NCI-H1105 (cell line): Measurements from ENCODE around the gene OR11H6.
"Not testable (repeated sequence)": the region's sequence is repeated elsewhere in the genome, so short reads cannot be mapped to it uniquely, and the experiment has no call there.

Experiments used
- DNase-seq: peaks from one replicate; lab custom pipeline; 2025; lab: John Stamatoyannopoulos, UW

OR11H6 gene

DNA sequence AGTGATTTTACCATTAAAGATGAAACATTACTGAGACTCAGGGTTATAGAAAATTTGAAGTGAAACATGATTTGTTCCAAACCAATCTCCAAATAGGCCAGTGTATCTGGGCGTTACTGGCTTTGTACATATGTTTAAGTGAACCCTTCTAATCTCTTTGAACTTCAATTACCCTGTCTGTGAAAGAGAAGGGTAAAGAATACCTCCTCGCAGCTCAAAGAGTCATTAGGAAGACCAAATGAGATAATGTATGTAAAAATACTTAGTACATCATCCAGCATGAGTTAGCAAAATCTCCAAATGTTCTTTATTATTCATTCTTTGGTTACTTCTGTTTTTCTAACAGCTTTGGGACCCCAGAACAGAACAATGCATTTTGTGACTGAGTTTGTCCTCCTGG, at the start of gene OR11H6:
TSS of gene OR11H6 (plus strand) at position 301 of the 400 bp plus-strand sequence. CDS start at position 301, 0 bp downstream.
- DNase-seq = no peak

DNA sequence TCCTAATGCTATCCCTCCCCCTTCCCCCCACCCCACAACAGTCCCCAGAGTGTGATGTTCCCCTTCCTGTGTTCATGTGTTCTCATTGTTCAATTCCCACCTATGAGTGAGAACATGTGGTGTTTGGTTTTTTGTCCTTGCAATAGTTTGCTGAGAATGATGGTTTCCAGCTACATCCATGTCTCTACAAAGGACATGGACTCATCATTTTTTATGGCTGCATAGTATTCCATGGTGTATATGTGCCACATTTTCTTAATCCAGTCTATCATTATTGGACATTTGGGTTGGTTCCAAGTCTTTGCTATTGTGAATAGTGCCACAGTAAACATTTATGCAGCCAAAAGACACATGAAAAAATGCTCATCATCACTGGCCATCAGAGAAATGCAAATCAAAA, 49.3 kb upstream of the OR11H6 start:
- not testable (repeated sequence) for DNase-seq

- DNase-seq = no peak
Observed at GRCh38 chr14:20176330-20176729, 47.2 kb upstream of the OR11H6 start.

DNA sequence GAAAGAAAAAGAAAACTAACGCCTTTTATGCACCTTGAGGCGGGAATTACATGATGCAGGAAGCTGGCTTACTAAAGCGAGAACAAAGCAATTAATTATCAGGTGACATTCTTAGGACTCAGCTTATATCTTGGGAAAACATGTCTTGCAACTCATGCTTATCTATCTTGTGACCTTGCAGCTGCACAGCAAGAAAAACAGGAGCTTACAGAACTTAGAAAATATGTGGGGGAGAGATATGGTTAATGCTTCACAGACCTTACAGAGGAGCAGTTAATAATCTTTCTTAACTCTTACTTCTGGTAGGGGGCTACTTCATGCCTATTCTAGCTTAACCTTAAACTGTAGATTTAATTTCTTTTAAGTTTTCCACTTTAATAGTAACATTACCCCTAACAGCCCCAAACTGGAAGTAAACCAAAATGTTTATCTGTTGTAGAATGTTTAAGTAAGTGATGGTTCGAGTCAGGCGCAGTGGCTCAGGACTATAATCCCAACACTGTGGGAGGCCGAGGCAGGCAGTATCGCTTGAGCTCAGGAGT, 46.0 kb upstream of the OR11H6 start:
- no peak for DNase-seq

DNA sequence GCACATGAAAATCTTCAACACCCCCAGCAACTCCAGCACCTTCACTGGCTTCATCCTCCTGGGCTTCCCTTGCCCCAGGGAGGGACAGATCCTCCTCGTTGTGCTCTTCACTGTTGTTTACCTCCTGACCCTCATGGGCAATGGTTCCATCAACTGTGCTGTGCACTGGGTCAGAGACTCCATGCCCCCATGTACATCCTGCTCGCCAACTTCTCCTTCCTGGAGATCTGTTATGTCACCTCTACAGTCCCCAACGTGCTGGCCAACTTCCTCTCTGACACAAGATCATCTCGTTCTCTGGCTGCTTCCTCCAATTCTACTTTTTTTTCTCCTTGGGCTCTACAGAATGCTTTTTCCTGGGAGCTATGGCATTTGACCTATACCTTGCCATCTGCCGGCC, 44.3 kb upstream of the OR11H6 start:
- no peak for DNase-seq

DNA sequence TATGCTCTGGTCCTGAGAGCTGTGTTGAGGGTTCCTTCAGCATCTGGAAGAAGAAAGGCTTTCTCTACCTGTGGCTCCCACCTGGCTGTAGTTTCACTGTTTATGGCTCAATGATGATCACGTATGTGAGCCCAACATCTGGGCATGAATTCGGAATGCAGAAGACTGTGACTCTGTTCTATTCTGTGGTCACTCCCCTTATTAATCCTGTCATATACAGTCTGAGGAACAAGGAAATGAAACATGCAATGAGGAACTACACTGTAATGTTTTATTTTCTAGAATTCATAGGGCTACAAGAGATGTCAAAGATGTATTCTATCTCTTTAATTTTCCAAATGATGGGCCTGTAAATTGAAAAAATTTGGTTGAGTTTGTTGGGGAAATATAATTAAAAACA, 43.6 kb upstream of the OR11H6 start:
- no peak for DNase-seq

- DNase-seq = no peak
Observed at GRCh38 chr14:20180486-20180885, 43.0 kb upstream of the OR11H6 start.

DNA sequence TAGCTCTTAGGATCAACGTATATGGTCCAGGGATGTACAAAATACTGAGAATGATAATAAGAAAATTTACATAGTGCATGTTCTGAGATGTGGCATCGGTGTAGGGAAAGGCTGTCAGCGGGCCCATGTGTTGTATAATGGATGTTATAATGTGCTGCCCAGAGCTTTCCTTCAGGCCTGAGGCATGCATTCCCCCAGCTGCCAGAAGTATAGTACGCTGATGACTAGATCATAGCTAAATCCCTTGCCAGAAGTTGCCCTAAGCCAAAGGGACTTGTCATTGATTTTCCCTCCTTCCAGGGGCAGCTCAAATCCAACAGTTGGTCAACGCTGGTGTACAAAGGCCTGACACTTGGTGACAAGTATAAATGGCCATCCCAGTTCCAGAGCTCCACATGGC, 39.3 kb upstream of the OR11H6 start:
- DNase-seq = no peak

DNA sequence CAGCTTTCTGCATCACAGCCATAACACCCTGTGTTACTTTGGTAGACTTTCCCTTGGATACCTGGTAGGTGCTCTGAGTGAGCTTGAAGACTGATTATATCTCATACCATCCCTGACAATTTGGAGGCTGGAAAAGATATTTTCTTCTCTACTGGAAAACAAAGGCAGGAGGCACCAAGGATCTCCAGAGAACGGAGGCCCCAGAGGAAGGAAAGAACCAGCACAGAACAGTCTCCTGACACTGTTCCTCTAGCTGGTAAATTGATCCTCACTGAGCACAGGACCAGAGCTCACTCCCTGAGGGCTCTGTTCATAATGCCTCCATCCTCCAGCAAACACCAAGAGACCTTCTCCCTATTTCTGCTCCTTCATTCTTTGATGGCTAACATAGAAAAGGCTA, 32.9 kb upstream of the OR11H6 start, which contains the start of gene OR11G2:
TSS of gene OR11G2 (plus strand) at position 301 of the 400 bp plus-strand sequence. CDS start 6,542 bp downstream, outside the sequence.
- DNase-seq = no peak

GRCh38 chr14:20191396-20191795, 32.1 kb upstream of the OR11H6 start:
- DNase-seq = no peak

DNA sequence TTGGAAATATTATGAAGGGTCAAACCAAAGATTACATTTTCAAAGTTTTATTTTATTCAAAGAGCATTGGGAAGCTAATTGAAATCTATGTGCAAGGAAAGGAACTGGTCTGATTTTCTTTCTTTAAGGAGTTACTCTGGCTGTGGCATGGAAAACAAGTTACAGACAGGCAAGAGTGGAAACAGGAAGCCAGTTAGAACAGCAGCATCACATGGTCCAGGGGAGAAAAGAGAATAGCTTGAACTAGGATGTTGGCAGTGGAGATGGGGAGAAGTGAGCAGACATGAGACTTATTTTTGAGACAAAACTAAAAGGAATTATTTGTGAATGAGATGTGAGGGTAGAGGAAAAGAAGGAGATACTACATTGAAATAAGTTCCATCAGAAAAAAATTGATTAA, 29.4 kb upstream of the OR11H6 start:
- DNase-seq = no peak

DNA sequence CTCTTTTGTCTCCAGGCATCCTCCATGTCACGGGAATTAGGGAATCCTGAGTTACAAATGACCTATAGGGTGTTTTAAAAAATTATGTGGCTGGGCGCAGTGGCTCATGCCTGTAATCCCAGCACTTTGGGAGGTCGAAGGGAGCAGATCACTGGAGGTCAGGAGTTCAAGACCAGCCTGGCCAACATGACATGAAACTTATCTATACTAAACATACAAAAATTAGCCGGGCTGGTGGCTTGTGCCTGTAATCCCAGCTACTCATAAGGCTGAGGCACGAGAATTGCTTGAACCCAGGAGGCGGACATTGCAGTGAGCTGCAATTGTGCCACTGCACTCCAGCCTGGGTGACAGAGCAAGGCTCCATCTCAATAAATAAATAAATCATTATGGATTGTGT, 28.3 kb upstream of the OR11H6 start:
- DNase-seq = not testable (repeated sequence)

GRCh38 chr14:20195911-20196310, 27.6 kb upstream of the OR11H6 start:
- no peak for DNase-seq

- DNase-seq = no peak
Observed at GRCh38 chr14:20197459-20197858, 26.1 kb upstream of the OR11H6 start.

DNA sequence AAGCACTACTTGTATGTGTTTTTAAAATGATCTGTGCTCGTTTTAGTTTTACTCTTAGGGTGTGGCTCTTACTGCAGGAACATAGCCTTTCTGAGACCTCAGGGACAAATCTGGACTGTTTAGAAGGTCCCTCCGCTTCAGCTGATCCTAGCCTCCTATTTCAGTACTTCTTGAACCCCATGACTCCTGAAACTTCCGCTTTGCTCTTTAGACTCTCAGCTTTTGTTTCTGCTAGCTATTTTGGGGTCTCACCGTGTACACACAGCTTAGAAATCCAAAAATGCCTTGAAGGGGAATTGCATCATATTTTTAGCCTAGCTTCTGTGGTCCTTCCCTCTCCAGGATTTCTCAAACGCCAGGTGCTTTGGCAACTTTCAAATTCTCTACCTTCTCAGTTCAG, 24.5 kb upstream of the OR11H6 start:
- DNase-seq = no peak

- DNase-seq = no peak
Observed at GRCh38 chr14:20204721-20205120, 18.8 kb upstream of the OR11H6 start.

DNA sequence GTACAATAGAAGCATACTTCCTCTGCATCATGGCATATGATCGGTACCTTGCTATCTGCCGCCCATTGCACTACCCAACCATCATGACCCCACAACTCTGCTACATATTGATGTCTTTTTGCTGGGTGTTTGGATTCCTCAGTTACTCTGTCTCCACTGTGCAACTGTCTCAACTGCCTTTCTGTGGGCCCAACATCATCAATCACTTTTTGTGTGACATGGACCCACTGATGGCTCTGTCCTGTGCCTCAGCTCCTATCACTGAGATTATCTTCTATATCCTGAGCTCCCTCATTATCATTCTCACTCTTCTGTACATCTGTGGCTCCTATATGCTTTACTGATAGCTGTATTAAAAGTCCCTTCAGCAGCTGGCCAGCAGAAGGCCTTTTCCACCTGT, 13.9 kb upstream of the OR11H6 start:
- no peak for DNase-seq

GRCh38 chr14:20212406-20212805, 11.1 kb upstream of the OR11H6 start:
- DNase-seq = not testable (repeated sequence)

- no peak for DNase-seq
Observed at GRCh38 chr14:20215196-20215595, 8.3 kb upstream of the OR11H6 start.

GRCh38 chr14:20219033-20219432, 4.5 kb upstream of the OR11H6 start:
- no peak for DNase-seq

DNA sequence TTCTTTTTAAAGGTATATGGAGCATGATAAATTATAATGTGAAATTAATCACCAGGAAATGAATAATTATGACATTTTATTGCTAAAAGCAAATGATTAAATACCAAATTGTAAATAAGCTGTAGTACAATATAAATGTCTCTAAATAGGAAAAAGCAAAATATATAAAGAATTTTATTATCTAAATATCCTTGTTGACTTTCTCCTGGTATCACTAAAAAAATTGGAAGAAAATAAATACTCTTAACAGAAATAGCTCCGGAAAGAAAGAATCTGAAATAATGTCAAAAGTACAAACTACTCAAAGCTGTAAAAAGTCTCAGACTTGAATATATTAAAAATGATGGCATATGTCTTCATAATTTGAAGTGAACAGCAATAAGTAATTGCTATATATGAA, 5.2 kb downstream of the OR11H6 start, which contains the start of gene OR11H7:
TSS of gene OR11H7 (plus strand) at position 301 of the 400 bp plus-strand sequence.
- no peak for DNase-seq

- DNase-seq = not testable (repeated sequence)
Observed at GRCh38 chr14:20235415-20235814, 11.9 kb downstream of the OR11H6 start.

DNA sequence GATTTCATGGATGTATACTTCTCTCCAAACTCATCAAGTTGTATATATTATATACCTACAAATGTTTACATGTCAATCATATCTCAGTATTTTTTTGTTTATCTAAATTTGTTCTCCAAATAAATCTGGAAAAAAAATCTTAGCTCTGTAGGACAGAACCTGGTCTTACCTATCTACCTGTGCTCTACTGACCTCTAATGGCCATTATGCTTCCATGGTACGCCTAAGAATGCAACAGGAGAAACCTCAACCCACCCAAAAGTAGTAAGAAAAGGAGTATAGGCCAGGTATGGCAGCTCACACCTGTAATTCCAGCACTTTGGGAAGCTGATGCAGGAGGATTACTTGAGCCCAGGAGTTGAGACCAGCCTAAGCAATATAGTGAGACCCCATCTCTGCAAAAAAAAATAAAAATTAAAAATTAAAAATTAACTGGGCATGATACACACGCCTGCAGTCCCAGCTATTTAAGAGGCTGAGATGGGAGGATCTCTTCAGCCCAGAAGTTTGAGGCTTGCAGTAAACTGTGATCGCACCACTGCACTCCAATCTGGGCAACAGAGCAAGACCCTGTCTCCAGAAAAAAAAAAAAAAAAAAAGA, 24.2 kb downstream of the OR11H6 start:
- peak; percentile 7 for DNase-seq

- DNase-seq = no peak
Observed at GRCh38 chr14:20262642-20263128, 39.2 kb downstream of the OR11H6 start.
